GM18508 (cell line): ENCODE results near the gene DISP3.

Source experiments
- ATAC-seq: cut with Tn5 transposase; IDR thresholded peaks from one replicate; pipeline ENCODE4 v1.9.1; 2021; ENCODE audit warnings: moderate number of reproducible peaks; ENCODE audit not compliant: insufficient read depth, unreplicated experiment

Gene DISP3

GRCh38 chr1:11539850-11540772 is 61.2 kb downstream of the DISP3 start:
- ATAC-seq, result no peak

GRCh38 chr1:11540773-11541160 is 61.8 kb downstream of the DISP3 start:
- no peak for ATAC-seq

DNA sequence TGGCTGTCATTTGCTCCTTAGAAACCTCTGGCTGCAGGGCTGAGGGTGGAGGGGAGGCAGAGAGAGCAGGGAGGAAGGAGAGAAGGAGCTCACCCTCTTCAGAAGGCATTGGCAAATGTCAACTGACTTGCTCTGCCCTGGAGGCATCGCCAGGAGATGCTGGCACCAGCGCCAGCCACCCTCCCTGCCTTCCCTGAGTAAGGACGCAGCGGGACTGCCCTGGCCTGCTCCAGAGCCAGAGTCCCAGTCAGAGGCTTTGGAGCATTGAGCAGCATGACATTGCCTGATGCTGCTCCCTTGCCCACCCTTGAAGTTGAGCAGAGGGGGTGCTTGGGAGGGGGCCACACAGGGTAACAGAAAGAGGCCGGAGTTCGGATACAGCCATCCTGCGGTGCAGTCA is 62.3 kb downstream of the DISP3 start:
- ATAC-seq, result no peak

GRCh38 chr1:11541956-11542355 is 63.0 kb downstream of the DISP3 start:
- ATAC-seq, result no peak

DNA sequence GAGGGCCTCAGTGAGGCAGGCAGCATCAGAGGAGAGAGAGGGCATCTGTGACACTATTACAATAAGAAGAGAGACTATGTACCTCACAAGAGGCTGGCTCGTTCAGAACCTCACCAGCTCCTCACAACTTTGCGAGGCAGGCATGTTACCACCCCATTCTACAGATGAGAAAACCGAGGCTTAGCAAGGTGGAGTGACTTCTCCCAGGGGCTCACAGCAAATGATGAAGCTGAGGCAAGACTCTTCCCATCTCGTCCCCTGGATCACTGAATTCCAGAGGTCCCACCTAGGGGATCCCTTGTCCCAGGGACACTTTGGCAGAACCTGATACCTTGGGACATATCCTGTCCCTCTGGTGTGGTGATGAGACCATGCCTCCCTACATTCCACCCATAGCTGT is 64.4 kb downstream of the DISP3 start:
- ATAC-seq, result no peak

DNA sequence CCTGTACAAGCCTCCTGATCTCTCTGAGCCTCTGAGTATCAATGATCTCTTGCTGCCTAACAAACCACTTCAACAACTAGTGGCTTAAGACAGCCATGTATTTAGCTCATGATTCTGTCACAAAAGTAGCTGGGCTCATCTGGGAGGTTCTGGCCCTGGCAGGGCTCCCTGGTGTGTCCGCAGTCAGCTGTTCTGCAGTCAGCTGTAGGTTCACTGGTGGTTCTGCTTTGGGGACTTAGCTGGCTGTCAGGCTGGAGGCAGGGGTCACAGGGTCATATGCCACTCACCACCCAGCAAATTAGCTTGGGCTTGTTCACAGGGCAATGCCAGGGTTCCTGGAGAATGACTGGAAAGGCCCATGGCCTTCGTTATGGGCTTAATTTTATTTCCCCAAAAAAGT is 64.8 kb downstream of the DISP3 start:
- ATAC-seq, result no peak

DNA sequence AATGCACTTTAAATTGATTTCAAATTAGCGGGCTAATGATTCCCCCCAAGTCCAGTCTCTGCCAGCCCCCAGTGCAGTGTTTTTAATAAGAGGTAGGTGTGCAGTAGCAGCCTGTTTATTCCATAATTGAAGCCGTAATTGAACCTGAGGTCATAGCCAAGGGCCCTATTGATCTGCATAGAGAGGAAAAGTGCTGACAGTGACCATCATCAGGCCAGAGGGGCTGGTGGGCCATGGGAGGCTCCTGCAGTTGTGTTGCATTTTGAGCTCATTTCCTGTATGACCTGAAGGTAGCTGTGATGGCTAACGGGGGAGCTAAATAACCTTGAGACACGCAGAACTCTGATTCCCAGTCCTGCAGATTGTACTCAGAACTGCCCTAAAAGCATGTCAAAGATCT is 67.5 kb downstream of the DISP3 start:
- ATAC-seq, result no peak

DNA sequence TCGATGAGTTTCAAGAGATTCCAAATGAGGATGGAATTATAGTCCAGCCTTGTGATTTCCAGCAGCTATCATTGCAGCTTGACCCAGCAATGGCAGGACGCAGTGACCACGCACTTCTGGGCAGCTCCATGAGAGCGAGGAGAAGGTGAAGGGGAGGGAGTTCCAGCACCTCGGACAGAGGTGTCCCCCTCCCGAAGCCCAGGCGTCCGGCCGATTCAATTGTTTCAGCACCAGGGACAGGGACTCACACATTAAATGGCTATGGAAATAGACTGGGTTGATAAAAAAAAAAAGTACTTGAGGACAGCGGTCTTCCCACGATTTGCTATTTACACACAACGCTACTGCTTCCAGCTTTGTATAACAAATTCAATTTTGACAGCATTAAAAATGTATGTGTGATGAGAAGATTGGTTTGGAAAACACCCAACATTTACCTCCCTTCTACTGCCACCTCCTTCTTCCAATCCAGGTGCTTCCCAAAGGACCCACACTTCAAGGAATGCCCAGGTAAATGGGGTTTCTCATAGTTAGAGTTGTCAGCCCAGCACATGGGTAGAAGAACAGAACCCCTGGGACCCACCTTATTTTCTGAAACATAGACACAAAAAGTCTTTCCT is 71.8 kb downstream of the DISP3 start:
- no peak for ATAC-seq

GRCh38 chr1:11558276-11558675 is 79.3 kb downstream of the DISP3 start:
- ATAC-seq, result no peak

- no peak for ATAC-seq
These were observed 80.1 kb downstream of the DISP3 start for GRCh38 chr1:11558871-11559590.

DNA sequence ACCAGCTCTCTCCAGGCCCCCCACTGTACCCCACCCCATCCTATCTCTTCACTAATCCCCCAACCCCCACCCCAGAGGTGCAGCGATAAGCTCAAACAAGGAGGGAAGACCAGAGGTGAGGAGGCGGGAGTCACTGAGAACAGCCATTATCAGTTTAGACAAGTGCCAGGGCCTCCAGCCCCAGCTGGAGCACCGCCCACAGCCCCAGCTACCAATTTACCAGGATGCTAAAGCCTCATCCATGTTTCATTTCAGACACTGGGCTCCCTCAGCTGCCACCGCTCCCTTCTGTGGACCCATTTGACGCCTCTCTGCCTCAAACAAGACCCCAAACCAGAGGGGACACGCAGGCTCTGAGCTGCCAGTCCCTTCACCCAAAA is 80.6 kb downstream of the DISP3 start:
- no peak for ATAC-seq

GRCh38 chr1:11560061-11560460 is 81.1 kb downstream of the DISP3 start:
- ATAC-seq, result no peak

GRCh38 chr1:11561740-11562139 is 82.8 kb downstream of the DISP3 start:
- no peak for ATAC-seq

DNA sequence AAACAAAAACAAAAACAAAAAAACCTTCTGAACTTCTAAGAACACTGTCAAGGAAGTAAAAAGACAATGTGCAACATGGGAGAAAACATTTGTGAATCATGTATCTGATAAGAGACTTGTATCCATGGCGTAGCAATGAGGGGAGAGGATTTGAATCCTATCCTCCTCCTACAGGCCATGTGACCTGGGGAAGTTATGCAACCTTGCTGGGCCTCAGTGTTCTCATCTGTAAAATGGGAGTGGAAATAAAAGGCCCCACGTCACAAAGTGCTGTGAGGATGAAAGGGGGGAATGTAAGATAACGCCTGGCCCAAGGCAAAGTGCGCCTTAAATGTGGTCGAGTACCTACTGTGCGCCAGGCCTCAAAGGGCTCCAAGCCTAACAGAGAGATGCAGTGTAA is 83.7 kb downstream of the DISP3 start:
- ATAC-seq, result no peak

- ATAC-seq, result no peak
These were observed 84.7 kb downstream of the DISP3 start for GRCh38 chr1:11563560-11564069.

DNA sequence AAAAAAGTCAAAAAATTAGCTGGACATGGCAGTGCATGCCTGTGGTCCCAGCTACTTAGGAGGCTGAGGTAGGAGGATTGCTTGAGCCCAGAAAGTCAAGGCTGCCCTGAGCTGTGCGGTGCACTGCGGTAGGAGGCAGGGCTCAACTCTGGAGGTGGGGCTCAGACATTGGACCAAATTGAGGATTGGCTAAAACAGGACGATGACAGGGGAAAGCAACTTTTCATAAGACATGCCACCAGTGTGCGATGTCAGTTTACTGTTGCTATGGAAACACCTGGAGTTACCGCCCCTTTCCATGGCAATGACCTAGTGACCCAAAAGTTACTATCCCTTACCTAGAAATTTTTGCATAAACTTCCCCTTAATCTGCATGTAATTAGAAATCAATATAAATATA is 85.3 kb downstream of the DISP3 start:
- no peak for ATAC-seq

- no peak for ATAC-seq
These were observed 87.3 kb downstream of the DISP3 start for GRCh38 chr1:11566042-11566850.

GRCh38 chr1:11567244-11568065 is 88.5 kb downstream of the DISP3 start:
- no peak for ATAC-seq

DNA sequence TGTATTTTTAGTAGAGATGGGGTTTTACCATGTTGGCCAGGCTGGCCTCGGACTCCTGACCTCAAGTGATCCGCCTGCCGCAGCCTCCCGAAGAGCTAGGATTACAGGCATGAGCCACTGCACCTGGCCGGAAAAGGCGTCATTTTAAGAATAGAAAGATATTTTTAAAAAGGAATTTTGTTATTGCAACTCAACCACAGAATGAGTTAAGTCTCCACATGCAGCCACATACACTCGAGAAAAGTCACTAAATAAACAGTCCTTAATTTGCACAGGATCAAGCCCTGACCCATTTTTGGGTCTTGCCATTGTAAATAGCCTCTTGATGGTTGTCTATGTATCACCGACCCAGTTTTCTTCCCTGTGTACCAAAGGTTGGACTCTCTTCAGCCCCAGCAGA is 89.7 kb downstream of the DISP3 start:
- no peak for ATAC-seq
